Osteocyte (in vitro differentiated cells): ENCODE data around the gene RANBP10. TPM values are rescaled to one million over a fixed set of nuclear protein-coding genes. Genes with fewer than 3 reads are reported as not detected.

ENCODE experiments used
- DNase-seq: peaks from one replicate; pipeline ENCODE4 v3.0.0; 2021; ENCODE audit warnings: mixed read lengths; ENCODE audit not compliant: unreplicated experiment; ENCODE audit errors: extremely low spot score
- H3K27ac Mint-ChIP-seq: one replicate; pipeline ENCODE4 v1.8.0; 2021; ENCODE audit warnings: mild to moderate bottlenecking, mixed read lengths; ENCODE audit not compliant: unreplicated experiment
- H3K27me3 Mint-ChIP-seq: one replicate; pipeline ENCODE4 v1.8.0; 2021; ENCODE audit warnings: mixed read lengths; ENCODE audit not compliant: unreplicated experiment
- H3K36me3 Mint-ChIP-seq: one replicate; pipeline ENCODE4 v1.8.0; 2021; ENCODE audit warnings: mixed read lengths; ENCODE audit not compliant: unreplicated experiment
- H3K4me1 Mint-ChIP-seq: one replicate; pipeline ENCODE4 v1.8.0; 2021; ENCODE audit warnings: mixed read lengths; ENCODE audit not compliant: unreplicated experiment
- H3K4me3 Mint-ChIP-seq: one replicate; pipeline ENCODE4 v1.8.0; 2021; ENCODE audit warnings: mild to moderate bottlenecking, moderate library complexity, mixed read lengths; ENCODE audit not compliant: unreplicated experiment
- H3K9me3 Mint-ChIP-seq: one replicate; pipeline ENCODE4 v1.8.0; 2021; ENCODE audit warnings: mixed read lengths; ENCODE audit not compliant: unreplicated experiment
- total RNA-seq: library from RNA; stranded (reverse); gene quantifications from 2 replicates; pipeline ENCODE4 v1.2.1, GENCODE V29; 2021
- TF ChIP-seq, protein P1 (sequence below): fragments of 200-600 bp; sonication (generic); IDR thresholded peaks from 2 replicates; pipeline ENCODE4 v1.5.0; 2021; ENCODE audit warnings: antibody characterized with exemption, mild to moderate bottlenecking, moderate library complexity

Gene RANBP10
- total RNA-seq, 1 donor from 2014 or later, result 18.9 TPM

GRCh38 chr16:67783353-67783725 is 23.0 kb downstream of the RANBP10 start:
- DNase-seq, result no peak
- H3K27ac Mint-ChIP-seq, result no peak overlapping the region
- no peaks in the 10 kb centered on the region for H3K9me3 Mint-ChIP-seq
- H3K36me3 Mint-ChIP-seq, result peaks cover 6% of the 10 kb centered on the region
- TF ChIP-seq, protein P1, sequence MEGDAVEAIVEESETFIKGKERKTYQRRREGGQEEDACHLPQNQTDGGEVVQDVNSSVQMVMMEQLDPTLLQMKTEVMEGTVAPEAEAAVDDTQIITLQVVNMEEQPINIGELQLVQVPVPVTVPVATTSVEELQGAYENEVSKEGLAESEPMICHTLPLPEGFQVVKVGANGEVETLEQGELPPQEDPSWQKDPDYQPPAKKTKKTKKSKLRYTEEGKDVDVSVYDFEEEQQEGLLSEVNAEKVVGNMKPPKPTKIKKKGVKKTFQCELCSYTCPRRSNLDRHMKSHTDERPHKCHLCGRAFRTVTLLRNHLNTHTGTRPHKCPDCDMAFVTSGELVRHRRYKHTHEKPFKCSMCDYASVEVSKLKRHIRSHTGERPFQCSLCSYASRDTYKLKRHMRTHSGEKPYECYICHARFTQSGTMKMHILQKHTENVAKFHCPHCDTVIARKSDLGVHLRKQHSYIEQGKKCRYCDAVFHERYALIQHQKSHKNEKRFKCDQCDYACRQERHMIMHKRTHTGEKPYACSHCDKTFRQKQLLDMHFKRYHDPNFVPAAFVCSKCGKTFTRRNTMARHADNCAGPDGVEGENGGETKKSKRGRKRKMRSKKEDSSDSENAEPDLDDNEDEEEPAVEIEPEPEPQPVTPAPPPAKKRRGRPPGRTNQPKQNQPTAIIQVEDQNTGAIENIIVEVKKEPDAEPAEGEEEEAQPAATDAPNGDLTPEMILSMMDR, result no peak
- H3K4me3 Mint-ChIP-seq, result no peak overlapping the region
- H3K27me3 Mint-ChIP-seq, result no peaks in the 10 kb centered on the region
- no peaks in the 10 kb centered on the region for H3K4me1 Mint-ChIP-seq

DNA sequence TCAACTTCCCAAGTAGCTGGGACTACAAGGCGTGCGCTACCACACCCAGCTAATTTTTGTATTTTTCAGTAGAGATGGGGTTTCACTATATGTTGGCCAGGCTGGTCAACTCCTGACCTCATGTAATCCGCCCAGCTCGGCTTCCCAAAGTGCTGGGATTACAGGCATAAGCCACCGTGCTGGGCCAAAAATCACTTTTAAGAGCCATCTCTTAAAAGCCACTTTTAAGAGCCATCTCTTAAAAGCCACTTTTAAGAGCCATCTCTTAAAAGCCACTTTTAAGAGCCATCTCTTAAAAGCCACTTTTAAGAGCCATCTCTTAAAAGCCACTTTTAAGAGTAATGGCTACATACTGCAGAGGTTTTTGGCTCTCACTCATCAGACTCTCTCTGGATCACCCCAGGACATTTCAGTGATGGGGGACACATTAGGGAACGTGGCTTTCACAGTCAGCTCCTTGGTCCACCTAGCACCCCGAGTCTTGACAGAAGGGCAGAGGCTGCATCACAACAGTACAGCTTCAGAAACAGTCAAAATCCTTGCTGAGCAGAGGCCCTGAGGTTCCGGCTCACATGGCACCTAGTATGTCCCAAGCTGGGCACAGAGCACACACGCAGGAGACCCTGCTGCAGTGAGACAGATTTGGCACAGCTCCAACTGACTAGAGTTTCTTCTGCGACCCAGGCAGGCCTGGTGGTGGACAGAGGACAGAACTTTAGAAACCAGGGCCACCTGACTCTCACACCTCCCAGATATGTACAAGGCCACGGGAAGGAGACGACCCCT is 23.6 kb downstream of the RANBP10 start:
- H3K9me3 Mint-ChIP-seq, result no peaks in the 10 kb centered on the region
- TF ChIP-seq, protein P1, result no peak
- DNase-seq, result no peak
- H3K36me3 Mint-ChIP-seq, result peaks cover 6% of the 10 kb centered on the region
- no peak overlapping the region for H3K27ac Mint-ChIP-seq
- no peak overlapping the region for H3K4me3 Mint-ChIP-seq
- no peaks in the 10 kb centered on the region for H3K27me3 Mint-ChIP-seq
- no peaks in the 10 kb centered on the region for H3K4me1 Mint-ChIP-seq

GRCh38 chr16:67781565-67781921 is 24.8 kb downstream of the RANBP10 start:
- no peak overlapping the region for H3K27ac Mint-ChIP-seq
- no peak for DNase-seq
- no peaks in the 10 kb centered on the region for H3K9me3 Mint-ChIP-seq
- no peaks in the 10 kb centered on the region for H3K27me3 Mint-ChIP-seq
- no peak overlapping the region for H3K4me3 Mint-ChIP-seq
- TF ChIP-seq, protein P1, result no peak
- peaks cover 6% of the 10 kb centered on the region for H3K36me3 Mint-ChIP-seq
- H3K4me1 Mint-ChIP-seq, result no peaks in the 10 kb centered on the region

- TF ChIP-seq, protein P1, result no peak
- no peaks in the 10 kb centered on the region for H3K27me3 Mint-ChIP-seq
- H3K27ac Mint-ChIP-seq, result no peak overlapping the region
- no peaks in the 10 kb centered on the region for H3K9me3 Mint-ChIP-seq
- no peak for DNase-seq
- H3K36me3 Mint-ChIP-seq, result peaks cover 6% of the 10 kb centered on the region
- H3K4me1 Mint-ChIP-seq, result no peaks in the 10 kb centered on the region
- no peak overlapping the region for H3K4me3 Mint-ChIP-seq
These were observed 25.4 kb downstream of the RANBP10 start for GRCh38 chr16:67780847-67781564.

- no peak for DNase-seq
- Mint-ChIP-seq H3K27me3 (no peaks in the 10 kb centered on the region), H3K4me3 (no peak overlapping the region), H3K4me1 (peaks cover 2% of the 10 kb centered on the region), H3K9me3 (no peaks in the 10 kb centered on the region), H3K27ac (no peak overlapping the region), H3K36me3 (peaks cover 13% of the 10 kb centered on the region)
- TF ChIP-seq, protein P1, result no peak
These were observed 26.9 kb downstream of the RANBP10 start for GRCh38 chr16:67779256-67780014.
